HG03045 (cell line): Measurements from ENCODE around the gene CTAG2.
"Not testable (repeated sequence)": the region's sequence is repeated elsewhere in the genome, so short reads cannot be mapped to it uniquely, and the experiment has no call there.

ENCODE experiments used
- ATAC-seq: cut with Tn5 transposase; IDR thresholded peaks from one replicate; pipeline ENCODE4 v1.9.1; 2021; ENCODE audit warnings: mild to moderate bottlenecking, moderate library complexity; ENCODE audit not compliant: unreplicated experiment

Gene CTAG2

DNA sequence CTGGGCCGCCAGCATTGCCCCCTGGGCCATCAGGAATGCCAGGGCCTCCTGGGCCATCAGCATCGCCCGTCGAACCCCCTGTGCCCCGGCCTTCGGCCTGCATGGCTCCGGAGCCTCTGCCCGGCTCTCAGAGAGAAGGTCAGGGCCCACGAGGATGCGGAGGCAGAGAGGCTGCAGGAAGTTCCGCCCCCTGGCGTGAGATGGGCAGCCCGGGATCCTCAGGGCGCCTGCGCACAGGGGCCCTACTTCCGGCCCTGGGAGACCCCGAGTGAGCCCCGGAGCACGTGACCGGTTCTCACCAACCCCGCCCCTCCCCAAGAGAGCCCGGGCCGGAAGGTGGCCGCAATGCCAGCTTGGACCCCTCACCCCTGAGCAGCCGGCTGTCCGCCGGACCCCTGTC, at the start of gene CTAG2:
Gene CTAG2, minus strand, starts transcription at position 167 of the 400 bp plus-strand sequence. Its CDS starts 64 bp downstream, at position 103.
- not testable (repeated sequence) for ATAC-seq

DNA sequence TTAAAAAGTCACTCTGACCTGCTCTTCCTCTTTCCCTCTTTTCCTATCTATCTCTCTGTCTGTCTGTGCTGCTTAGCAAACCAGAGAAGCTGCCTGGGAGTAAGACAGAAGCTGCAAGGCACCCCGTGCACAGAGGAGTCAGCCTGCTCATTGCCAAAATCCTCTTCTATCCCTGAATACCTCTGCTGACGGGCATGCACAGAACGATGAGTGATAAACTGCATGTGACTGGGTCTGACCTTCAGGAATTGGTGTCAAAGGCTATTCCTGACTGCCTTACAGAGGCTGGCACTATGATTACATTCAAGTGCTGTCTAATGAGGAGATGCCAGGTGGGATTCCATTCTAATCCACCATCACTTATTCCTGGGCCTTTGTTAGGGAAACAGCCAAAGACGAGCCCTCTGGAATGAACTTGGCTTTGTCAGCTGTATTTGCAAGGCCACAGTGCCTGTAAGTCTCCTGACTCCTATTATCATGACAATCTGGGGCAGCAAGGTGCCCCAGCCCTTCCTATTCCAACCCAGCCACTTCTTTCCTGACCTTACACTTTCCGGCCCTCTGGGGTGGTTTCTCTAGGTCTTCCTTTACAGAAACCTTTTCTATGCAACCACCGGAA, 45.4 kb upstream of the CTAG2 start:
- no peak for ATAC-seq

GRCh38 chrX:154696676-154697045, 43.3 kb upstream of the CTAG2 start:
- no peak for ATAC-seq

- ATAC-seq: no peak
These were observed 42.7 kb upstream of the CTAG2 start for GRCh38 chrX:154695911-154696675.

- no peak for ATAC-seq
These were observed 40.0 kb upstream of the CTAG2 start for GRCh38 chrX:154693394-154693793.

DNA sequence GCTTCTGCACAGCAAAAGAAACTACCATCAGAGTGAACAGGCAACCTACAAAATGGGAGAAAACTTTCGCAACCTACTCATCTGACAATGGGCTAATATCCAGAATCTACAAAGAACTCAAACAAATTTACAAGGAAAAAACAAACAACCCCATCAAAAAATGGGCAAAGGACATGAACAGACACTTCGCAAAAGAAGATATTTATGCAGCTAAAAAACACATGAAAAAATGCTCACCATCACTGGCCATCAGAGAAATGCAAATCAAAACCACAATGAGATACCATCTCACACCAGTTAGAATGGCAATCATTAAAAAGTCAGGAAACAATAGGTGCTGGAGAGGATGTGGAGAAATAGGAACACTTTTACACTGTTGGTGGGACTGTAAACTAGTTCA, 37.1 kb upstream of the CTAG2 start:
- not testable (repeated sequence) for ATAC-seq

DNA sequence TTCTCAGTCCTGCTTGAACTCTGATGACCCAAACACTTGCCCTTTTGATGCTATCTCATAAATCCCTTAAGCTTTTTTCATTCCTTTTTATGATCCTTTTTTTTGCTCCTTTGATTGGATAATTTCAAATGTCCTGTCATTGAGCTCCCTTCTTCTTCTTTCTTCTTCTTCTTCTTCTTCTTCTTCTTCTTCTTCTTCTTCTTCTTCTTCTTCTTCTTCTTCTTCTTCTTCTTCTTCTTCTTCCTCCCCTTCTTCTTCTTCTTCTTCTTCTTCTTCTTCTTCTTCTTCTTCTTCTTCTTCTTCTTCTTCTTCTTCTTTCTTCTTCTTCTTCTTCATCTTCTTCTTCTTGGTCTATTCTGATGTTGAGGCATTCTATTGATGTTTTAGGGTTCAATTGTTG, 18.7 kb upstream of the CTAG2 start:
- ATAC-seq: not testable (repeated sequence)

DNA sequence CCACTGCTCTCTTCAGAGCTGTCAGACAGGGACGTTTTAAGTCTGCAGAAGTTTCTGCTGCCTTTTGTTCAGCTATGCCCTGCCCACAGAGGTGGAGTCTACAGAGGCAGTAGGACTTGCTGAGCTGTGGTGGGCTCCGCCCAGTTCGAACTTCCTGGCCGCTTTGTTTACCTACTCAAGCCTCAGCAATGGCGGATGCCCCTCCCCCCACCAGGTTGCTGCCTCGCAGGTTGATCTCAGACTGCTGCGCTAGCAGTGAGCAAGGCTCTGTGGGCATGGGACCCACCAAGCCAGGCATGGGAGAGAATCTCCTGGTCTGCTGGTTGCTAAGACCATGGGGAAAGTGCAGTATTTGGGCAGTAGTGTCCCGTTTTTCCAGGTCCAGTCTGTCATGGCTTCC, 17.5 kb upstream of the CTAG2 start:
- ATAC-seq: not testable (repeated sequence)

DNA sequence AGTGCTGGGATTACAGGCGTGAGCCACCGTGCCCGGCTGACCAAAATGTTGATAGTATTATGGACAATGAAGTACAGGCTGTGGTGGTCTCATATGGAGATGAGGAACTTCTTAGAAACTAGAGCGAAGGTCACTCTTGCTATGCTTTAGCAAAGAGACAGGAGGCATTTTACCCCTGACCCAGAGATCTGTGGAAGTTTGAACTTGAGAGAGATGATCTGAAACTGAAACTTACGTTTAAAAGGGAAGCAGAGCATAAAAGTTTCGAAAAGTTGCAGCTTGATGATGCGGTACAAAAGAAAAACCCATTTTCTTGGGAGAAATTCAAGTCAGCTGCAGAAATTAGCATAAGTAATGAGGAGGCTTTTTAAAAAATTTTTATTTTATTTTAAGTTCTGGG, 8.5 kb upstream of the CTAG2 start:
- ATAC-seq: no peak

- ATAC-seq: no peak
These were observed 7.8 kb upstream of the CTAG2 start for GRCh38 chrX:154661170-154661569.

GRCh38 chrX:154660541-154660940, 7.2 kb upstream of the CTAG2 start:
- no peak for ATAC-seq

- ATAC-seq: no peak
These were observed 5.6 kb upstream of the CTAG2 start for GRCh38 chrX:154658957-154659356.

GRCh38 chrX:154658187-154658586, 4.8 kb upstream of the CTAG2 start:
- ATAC-seq: no peak

DNA sequence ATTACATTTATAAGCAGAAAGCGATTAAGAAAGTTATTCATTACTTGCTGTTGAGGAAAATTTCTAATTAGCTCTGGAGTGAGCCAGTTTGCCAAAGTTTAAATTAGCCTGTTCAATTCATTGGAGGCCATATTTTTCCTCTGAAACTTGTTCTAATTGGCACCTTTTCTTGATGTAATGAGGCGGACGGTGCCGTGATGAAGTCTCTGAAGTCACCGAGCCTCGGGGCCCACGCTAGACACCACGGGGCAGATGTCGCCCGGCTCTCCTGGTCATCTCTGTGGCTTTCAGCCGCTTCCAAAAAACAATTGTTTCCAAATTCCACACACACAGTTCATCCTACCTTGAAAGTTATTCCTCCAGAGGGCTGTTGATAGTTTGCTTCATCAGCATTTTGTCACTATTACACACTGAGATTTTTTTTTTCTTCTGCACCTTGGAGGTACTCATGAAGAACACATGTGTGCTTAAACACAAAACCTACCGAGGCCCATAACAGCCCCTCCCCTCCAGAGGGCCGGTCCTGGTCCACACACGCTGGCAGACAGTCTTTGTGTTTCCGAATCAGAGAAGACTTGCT, 3.9 kb upstream of the CTAG2 start:
- no peak for ATAC-seq

DNA sequence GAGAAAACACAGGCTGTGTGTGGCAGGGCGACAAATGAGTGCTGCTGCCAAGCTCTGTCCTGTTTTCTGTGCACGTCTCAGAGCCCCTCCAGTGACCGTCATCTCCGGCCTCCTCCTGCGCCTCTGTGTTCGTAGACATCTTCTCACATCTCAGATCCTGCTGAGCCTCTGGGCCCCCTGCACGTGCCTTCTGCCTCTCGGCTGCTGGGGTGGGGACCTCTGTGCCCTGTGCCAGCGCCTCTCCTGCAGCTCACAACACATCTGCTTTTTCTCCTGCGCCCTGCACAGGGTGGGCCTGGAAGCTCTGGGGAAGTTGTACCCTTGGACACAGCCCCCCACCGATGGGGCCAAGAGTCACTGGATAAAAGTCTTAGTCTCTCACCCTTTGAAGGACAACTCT, 2.4 kb upstream of the CTAG2 start:
- ATAC-seq: no peak

GRCh38 chrX:154655346-154655745, 2.0 kb upstream of the CTAG2 start:
- ATAC-seq: no peak

- ATAC-seq: no peak
These were observed 1.5 kb upstream of the CTAG2 start for GRCh38 chrX:154654925-154655324.

DNA sequence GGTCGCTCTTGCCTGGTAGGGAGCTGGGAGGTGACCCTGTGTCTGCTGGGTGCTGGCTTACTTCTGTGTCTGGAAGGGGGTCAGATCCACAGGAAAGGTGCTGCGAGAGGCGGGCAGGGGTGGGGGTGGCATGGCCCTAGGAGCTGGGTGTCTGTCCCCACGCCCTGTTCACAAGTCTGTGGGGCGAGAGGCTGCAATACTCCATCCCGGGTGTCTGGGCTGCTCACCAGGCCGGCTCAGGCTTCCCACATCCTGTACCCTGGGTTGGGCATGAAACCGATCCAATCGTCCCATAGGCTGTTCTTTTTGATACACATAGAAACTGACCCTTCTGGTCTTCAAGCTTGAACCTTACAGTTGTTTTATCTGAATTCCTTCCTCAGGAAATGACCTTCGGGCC, 993 bp upstream of the CTAG2 start:
- ATAC-seq: no peak

DNA sequence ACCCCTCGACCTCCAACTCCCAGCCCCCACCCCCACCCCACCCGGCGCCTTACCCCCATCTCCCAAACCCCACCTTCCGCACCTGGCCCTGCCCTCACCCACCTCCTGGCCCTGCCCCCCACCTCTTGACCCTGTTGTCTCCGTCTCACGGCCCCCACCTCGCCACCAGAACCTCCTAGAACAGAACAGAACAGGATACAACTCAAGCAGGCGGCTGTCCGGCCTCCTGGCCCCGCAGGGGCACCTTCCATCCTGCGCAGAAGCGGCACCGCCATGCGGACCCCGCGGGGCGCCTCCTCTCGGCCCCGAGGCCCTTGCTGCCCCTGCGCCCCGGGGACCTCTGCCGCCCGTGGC, 354 bp downstream of the CTAG2 start:
- ATAC-seq: no peak

DNA sequence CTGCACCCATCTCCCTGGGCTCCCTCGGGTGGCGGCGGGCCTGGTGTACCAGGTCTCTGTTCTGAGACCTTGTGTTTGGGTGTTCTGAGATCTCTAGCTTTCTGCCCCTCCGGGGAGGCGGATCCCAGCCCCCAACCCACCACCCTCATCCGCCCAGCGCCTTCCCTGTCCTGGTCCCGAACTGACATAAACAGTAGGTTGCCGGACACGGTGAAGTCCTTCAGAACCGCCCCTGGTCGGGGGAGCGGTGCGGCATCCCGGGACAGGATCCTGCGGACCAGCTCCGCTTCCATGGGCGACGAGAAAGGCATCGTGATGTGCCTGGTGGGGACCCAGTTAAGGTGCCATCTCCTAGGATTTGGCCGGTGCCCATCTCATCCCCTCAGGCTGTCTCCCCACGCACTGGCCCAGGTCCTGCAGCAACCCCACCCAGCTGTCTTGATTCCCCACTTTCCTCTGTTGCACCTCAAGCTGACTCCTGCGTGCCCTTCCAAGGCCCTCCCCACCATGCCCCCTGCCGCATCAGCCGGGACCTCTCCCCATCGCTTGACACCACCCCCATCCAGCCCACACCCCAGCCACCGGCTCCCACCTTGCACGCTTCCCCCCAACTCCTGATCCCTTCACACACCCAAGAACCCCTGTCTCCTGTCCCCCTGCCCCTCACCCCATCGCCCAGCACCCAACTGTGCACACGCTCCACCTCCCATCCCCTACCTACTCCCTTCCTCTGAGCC, 900 bp downstream of the CTAG2 start:
- no peak for ATAC-seq

- ATAC-seq: no peak
These were observed 3.2 kb downstream of the CTAG2 start for GRCh38 chrX:154650221-154650510.
